ENCODE results near the gene SLC22A4.

DNA sequence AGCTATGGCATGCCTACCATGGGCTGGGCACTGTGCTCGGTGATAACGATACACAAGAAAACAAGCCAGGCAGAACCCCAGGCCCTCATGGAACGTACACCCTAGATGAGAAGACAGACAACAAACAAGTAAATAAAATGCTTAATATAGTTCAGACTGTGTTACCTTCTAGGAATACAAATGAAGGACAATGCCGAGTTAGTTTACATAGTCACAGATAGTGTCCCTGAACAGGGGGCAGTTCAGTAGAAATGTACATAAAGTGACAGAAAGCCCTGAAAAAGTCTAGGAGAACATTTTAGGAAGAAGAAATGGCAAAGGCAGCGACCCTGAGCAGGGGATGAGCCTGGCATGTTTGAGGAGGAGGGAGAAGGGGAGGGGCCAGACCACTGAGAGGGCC, 97.1 kb downstream of the SLC22A4 start:
- TF ChIP-seq, protein P1, sequence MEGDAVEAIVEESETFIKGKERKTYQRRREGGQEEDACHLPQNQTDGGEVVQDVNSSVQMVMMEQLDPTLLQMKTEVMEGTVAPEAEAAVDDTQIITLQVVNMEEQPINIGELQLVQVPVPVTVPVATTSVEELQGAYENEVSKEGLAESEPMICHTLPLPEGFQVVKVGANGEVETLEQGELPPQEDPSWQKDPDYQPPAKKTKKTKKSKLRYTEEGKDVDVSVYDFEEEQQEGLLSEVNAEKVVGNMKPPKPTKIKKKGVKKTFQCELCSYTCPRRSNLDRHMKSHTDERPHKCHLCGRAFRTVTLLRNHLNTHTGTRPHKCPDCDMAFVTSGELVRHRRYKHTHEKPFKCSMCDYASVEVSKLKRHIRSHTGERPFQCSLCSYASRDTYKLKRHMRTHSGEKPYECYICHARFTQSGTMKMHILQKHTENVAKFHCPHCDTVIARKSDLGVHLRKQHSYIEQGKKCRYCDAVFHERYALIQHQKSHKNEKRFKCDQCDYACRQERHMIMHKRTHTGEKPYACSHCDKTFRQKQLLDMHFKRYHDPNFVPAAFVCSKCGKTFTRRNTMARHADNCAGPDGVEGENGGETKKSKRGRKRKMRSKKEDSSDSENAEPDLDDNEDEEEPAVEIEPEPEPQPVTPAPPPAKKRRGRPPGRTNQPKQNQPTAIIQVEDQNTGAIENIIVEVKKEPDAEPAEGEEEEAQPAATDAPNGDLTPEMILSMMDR (IDR thresholded peaks at IDR 0.05), result no peak
- TF ChIP-seq EP300 (IDR thresholded peaks at IDR 0.05), result no peak
